GM18517 (cell line): ENCODE results near the gene GOLT1B.

Experiments used
- ATAC-seq: cut with Tn5 transposase; IDR thresholded peaks from one replicate; pipeline ENCODE4 v1.9.1; 2021; ENCODE audit warnings: mild to moderate bottlenecking, moderate library complexity; ENCODE audit not compliant: unreplicated experiment

GOLT1B gene

GRCh38 chr12:21561158-21561557, 59.6 kb downstream of the GOLT1B start:
- no peak for ATAC-seq

DNA sequence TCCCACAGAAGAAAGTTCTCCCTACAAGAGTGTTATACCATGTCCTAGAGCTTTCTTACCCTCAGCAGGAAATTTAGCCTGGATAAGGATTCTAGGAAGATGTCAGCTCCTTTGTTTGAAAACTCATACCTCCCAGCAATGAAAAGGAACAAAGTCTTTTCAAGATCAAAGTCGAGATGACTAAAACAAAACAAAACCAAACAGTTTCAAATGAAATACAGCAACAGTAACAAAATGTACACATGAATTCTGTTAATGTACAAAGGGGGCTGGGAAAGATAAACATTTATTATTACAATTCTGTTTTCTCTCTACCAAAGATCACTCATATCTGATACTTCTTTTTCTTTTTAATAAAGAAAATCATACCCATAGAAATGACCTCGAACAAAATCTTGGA, 61.3 kb downstream of the GOLT1B start:
- no peak for ATAC-seq

GRCh38 chr12:21566223-21566906, 64.8 kb downstream of the GOLT1B start:
- ATAC-seq = no peak

DNA sequence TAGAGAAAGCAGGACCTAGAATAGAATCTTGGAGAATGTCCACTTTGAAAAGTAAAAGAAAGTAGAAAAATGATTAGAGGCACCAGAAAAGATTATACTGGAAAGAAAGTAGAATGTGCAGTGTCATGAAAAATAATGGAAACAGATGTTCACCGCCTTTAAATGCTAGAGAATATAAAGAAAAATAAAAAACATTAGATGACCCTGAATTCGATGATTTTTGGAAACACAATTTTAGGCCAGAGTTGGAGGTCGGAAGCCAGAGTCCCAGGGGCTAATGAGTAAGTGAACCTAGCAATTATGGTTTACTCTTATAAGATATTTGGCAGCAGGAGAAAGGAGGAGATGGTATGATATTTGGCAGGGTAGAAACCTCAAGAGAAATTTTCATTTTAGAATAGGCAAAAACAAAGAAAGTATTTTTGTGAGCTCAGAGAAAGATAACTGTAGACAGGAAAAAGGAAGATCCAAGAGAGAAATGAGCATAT, 65.4 kb downstream of the GOLT1B start:
- ATAC-seq = no peak
